ENCODE results near the gene SRPK1. TPM values are rescaled to one million over a fixed set of nuclear protein-coding genes. Genes with fewer than 3 reads are reported as not detected.

Gene SRPK1
- total RNA-seq, 4 donors from 2014 or later = 72.4 to 137 (median 112) TPM

DNA sequence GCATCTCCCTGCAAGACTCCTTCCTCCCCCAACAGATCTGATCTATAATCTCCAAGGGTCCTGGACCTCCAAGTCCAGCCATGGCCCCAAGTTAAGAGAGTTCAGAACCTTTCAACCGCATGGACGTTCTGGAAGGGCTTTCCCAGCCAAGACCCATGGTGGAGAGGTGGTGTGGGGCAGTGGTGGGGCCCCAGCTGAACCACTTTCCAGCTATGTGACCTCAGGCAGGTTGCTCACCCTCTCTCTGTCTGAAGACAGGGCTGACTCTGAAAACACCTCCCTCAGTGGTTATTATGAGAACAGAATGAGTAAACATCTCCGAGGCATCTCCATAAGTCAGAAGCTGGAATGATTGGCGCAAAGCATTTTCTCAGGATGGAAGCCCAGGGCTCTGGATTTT, 124.7 kb downstream of the SRPK1 start:
- no peak overlapping the region for H3K4me3 ChIP-seq
- no peak for DNase-seq
- H3K36me3 ChIP-seq = no peaks in the 10 kb centered on the region
- no peak overlapping the region for H3K27ac ChIP-seq
- TF ChIP-seq, protein P1, sequence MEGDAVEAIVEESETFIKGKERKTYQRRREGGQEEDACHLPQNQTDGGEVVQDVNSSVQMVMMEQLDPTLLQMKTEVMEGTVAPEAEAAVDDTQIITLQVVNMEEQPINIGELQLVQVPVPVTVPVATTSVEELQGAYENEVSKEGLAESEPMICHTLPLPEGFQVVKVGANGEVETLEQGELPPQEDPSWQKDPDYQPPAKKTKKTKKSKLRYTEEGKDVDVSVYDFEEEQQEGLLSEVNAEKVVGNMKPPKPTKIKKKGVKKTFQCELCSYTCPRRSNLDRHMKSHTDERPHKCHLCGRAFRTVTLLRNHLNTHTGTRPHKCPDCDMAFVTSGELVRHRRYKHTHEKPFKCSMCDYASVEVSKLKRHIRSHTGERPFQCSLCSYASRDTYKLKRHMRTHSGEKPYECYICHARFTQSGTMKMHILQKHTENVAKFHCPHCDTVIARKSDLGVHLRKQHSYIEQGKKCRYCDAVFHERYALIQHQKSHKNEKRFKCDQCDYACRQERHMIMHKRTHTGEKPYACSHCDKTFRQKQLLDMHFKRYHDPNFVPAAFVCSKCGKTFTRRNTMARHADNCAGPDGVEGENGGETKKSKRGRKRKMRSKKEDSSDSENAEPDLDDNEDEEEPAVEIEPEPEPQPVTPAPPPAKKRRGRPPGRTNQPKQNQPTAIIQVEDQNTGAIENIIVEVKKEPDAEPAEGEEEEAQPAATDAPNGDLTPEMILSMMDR (IDR thresholded peaks at IDR 0.05) = no peak
- no peak for TF ChIP-seq POLR2A (IDR thresholded peaks at IDR 0.05)
- H3K4me1 ChIP-seq = no peaks in the 10 kb centered on the region
- no peaks in the 10 kb centered on the region for H3K9me3 ChIP-seq
- H3K27me3 ChIP-seq = no peaks in the 10 kb centered on the region

DNA sequence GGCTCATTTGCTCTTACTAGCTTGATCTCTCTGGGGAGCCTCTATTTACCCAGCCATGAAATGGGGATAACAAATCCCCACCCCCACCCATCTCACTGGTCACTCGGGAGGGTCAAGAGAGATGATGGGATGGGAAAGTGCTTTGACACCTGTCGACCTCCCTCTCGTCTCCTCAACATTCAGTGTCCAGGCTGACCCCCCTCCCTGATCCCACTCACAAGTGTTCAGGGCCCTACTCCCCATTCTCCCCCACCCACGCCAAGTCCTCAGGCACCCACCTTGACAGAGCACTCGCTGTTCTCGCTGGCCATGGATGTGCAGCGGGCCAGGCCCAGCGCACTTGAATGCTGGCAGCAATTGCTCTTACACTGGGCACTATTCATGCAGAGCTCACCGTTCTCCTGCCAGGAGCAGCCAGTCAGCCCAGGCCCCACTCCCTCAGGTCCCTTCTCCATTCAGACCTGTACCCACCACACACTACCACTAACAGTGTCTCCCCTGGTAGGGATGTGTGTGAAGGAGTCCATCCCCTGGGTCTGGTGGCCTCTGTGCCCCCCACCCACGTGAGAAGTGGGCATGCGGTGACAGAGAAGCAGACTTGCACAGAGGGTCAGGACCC, 125.3 kb downstream of the SRPK1 start:
- no peak overlapping the region for H3K27ac ChIP-seq
- H3K36me3 ChIP-seq = no peaks in the 10 kb centered on the region
- no peaks in the 10 kb centered on the region for H3K27me3 ChIP-seq
- no peaks in the 10 kb centered on the region for H3K9me3 ChIP-seq
- no peak for DNase-seq
- no peaks in the 10 kb centered on the region for H3K4me1 ChIP-seq
- H3K4me3 ChIP-seq = no peak overlapping the region
- no peak for TF ChIP-seq POLR2A (IDR thresholded peaks at IDR 0.05)
- TF ChIP-seq, protein P1 (IDR thresholded peaks at IDR 0.05) = no peak

DNA sequence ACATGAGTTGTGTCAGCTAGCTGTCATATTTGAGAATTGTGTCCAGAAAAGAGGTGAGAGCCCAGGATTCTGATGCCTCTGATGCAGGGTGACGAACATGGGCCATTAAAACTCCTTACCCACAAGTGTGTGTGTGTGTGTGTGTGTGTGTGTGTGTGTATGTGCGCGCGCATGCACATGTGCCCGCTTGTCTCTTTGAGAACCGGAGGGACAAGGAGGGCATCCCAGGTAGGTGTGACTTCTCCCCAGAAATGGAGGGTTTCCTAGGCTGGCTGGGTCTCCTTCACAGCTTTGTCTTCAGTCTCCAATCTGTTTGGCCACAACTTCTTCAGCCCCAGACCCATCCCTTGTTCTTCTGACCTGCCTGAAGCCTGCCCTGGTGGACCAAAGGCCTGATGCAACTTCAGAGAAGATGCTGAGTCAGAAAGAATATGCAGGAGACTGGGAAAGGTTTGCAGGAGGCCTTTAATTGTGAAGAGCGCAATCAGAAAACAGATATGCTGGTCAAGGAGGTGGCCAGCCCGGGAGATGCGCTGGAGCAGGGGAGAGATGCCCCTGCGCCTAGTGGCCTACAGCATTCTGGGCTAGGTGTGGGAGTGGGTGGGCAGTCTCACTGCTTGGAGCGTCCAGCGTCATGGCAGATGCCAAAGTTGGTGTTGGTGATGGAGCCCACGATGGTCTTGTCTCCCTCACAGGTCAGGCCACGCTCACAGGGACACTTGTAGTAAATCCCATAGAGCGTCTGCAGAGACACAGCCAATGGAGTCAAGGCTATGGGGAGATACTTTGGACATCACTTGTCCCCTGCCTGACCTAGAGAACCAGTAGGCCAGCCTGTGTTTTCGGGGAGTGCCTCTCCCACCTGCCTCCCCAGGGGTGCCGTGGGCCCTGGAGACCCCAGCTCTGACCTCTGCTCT, 126.1 kb downstream of the SRPK1 start:
- Histone ChIP-seq H3K4me3 (no peak overlapping the region), H3K36me3 (no peaks in the 10 kb centered on the region), H3K9me3 (no peaks in the 10 kb centered on the region), H3K27ac (no peak overlapping the region), H3K4me1 (no peaks in the 10 kb centered on the region), H3K27me3 (no peaks in the 10 kb centered on the region)
- DNase-seq = peak in 1 of 3 donors; percentile 40
- no peak for TF ChIP-seq POLR2A (IDR thresholded peaks at IDR 0.05)
- TF ChIP-seq, protein P1 (IDR thresholded peaks at IDR 0.05) = no peak

DNA sequence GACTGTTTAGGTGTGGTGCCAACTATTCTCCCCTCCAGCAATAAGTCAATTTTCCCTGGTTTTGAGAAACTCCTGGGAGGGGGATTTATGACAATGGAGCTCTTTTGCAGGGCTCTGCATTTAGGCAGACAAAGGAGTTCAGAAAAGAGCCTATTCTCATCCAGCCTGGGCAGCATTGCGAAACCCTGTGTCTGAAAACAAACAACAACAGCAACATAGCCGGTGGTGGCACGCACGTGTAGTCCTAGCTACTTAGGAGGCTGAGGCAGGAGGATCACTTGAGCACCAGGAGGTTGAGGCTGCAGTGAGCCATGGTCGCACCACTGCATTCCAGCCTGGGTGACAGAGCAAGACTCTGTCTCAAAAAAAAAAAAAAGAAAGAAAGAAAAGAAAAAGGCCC, 130.2 kb downstream of the SRPK1 start:
- no peak for DNase-seq
- Histone ChIP-seq H3K36me3 (no peaks in the 10 kb centered on the region), H3K27me3 (peaks cover 0 to 3% of the 10 kb centered on the region in 2 donors), H3K27ac (no peak overlapping the region), H3K4me1 (no peaks in the 10 kb centered on the region), H3K9me3 (no peaks in the 10 kb centered on the region), H3K4me3 (no peak overlapping the region)
- TF ChIP-seq, protein P1 (IDR thresholded peaks at IDR 0.05) = no peak
- TF ChIP-seq POLR2A (IDR thresholded peaks at IDR 0.05) = no peak

DNA sequence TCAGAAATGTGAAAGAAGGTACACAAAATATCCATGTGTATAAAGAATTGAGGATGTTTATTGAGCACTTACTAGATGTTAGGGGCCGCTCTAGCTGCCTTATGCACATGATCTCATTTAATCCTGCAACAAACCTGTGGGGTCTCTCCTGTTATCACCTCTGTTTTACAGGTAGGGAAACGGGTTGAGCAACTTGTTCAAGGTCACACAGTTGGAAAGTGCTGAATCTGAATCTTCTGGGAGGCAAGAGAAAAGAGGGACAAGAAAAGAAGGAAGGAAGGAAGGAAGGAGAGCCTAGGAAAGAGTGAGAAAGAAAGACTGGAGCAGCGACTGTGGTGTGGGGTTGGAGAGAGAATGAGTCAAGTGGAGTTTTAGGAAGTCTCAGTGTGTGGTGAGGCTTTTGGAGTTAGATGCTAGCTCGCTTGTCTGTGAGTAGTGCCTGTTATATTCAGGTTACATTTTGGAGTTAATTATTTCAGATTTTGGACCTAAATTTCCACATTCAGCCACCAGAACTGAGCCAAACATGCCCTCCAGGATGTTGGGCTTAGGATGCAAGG, 132.4 kb downstream of the SRPK1 start:
- TF ChIP-seq, protein P1 (IDR thresholded peaks at IDR 0.05) = no peak
- no peak for TF ChIP-seq POLR2A (IDR thresholded peaks at IDR 0.05)
- Histone ChIP-seq H3K9me3 (no peaks in the 10 kb centered on the region), H3K4me3 (no peak overlapping the region), H3K36me3 (no peaks in the 10 kb centered on the region), H3K27me3 (peaks cover 0 to 3% of the 10 kb centered on the region in 2 donors), H3K27ac (no peak overlapping the region), H3K4me1 (no peaks in the 10 kb centered on the region)
- no peak for DNase-seq

All from Peyer's patch (tissue), 4 donors.